DOHH2 (cell line): ENCODE results near the gene TBC1D2.

ENCODE experiments used
- CTCF ChIP-seq: fragments of 200-600 bp; sonication (generic); IDR thresholded peaks from one replicate; pipeline ENCODE4 v1.5.1; 2014; ENCODE audit warnings: antibody characterized with exemption, mild to moderate bottlenecking, low read depth, low read length; ENCODE audit not compliant: poor library complexity, severe bottlenecking
- EZH2phosphoT487 ChIP-seq: fragments of 200-600 bp; sonication (generic); IDR thresholded peaks from 2 replicates; pipeline ENCODE4 v1.6.1; 2017; ENCODE audit warnings: borderline replicate concordance, mild to moderate bottlenecking, antibody characterized with exemption, low read length, moderate library complexity, mixed read lengths

DNA sequence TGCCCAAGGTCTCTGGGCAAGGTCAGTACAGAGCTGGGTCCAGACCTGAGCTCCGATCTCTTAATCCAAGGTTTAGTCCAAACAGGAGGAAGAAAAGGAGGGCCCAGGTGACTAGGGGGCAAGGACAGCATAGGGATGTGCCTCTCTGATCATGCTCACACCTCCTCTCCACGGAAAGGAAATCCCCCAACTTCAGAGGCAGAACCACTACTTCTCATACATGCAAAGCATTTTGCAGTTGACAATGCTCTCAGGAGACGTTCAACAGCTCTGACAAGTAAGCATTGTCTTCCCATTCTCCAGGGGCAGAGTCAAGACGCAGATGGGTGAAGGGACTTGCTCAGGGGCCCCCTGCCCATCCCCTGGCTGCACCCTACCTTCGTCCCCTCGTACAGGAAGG, 54.3 kb downstream of the TBC1D2 start:
- TF ChIP-seq CTCF (no peak), EZH2phosphoT487 (no peak)
